NCI-H526 (cell line): ENCODE results near the gene IL11RA.

ENCODE experiments used
- DNase-seq, 2 experiments: peaks; one replicate each; lab custom pipeline; 2025; lab: John Stamatoyannopoulos, UW

The IL11RA gene

GRCh38 chr9:34687276-34688030, 35.5 kb downstream of the IL11RA start:
- DNase-seq = no peak

- no peak for DNase-seq
Measured at GRCh38 chr9:34688329-34689115, 36.5 kb downstream of the IL11RA start.

GRCh38 chr9:34689116-34689470, 37.1 kb downstream of the IL11RA start:
- no peak for DNase-seq

GRCh38 chr9:34689512-34689911, 37.5 kb downstream of the IL11RA start:
- no peak for DNase-seq

GRCh38 chr9:34690983-34691935, 39.3 kb downstream of the IL11RA start, which contains the start of gene CCL19:
CCL19 (minus strand) TSS chr9:34691276; CDS start chr9:34691139, 137 bp downstream.
- no peak for DNase-seq

- no peak for DNase-seq
Measured at GRCh38 chr9:34691936-34692315, 39.9 kb downstream of the IL11RA start.

GRCh38 chr9:34693560-34693959, 41.6 kb downstream of the IL11RA start:
- DNase-seq = no peak

- DNase-seq = no peak
Measured at GRCh38 chr9:34694811-34695210, 42.8 kb downstream of the IL11RA start.

GRCh38 chr9:34701023-34701768, 49.2 kb downstream of the IL11RA start:
- peak; percentile 34 to 80 for DNase-seq

- DNase-seq = peak; percentile 47 to 84
Measured at GRCh38 chr9:34701769-34702736, 50.1 kb downstream of the IL11RA start.

- DNase-seq = no peak
Measured at GRCh38 chr9:34707130-34707529, 55.1 kb downstream of the IL11RA start.

- no peak for DNase-seq
Measured at GRCh38 chr9:34709196-34709978, 57.4 kb downstream of the IL11RA start.

- DNase-seq = no peak
Measured at GRCh38 chr9:34710023-34710422, 58.0 kb downstream of the IL11RA start, which contains the start of gene CCL21. CCL21 (minus strand) TSS chr9:34710136; CDS start chr9:34710066, 70 bp downstream.
